Measurements from ENCODE around the gene HNRNPH2. TPM values are rescaled to one million over a fixed set of nuclear protein-coding genes. Genes with fewer than 3 reads are reported as not detected.

HNRNPH2 gene
- total RNA-seq, 1 experiment from 2014 or later = 82.5 TPM

GRCh38 chrX:101395789-101396188 is 12.2 kb upstream of the HNRNPH2 start:
- DNase-seq (ENCODE audit: low read depth) = no peak

GRCh38 chrX:101397779-101398178 is 10.2 kb upstream of the HNRNPH2 start:
- peak; percentile 61 for DNase-seq (ENCODE audit: low read depth)

DNA sequence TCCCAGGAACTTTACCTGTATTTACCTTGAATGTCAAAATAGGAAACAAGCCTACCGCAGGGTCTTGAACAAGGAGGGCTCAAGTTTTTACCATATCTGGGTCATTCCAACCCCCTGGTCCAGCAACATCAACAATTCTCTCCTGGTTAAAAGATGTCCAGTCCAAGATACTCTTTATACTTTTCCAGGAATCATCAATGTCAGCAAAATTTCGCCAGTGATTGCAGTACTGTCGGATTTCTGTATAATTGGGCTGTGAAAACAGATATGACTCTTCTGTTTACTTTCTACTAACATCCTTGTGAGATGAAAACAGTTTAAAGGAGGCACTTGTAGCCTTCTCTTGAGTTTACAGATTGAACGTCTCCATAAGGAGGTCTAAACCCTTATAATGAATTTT is 9.3 kb upstream of the HNRNPH2 start:
- no peak for DNase-seq (ENCODE audit: low read depth)

DNA sequence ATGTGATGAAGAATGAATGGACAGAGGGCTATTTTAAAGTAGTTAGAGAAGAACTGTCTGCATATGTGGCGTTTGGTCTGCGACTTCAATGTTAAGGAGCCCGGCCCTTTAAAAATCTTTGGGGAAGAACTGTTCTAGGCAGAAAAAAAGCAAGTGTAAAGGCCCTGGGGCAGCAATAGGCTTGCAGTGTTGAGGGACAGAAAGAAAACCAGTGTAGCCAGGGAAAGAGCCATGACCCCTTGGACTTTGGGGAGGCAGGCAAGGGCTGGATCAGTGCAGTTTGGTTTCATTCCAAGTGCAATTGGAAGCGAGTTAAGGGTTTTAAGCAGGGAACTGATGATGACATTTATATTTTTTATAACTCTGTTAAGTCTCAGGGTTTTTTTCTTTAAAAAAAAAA is 8.2 kb upstream of the HNRNPH2 start:
- DNase-seq (ENCODE audit: low read depth) = no peak

DNA sequence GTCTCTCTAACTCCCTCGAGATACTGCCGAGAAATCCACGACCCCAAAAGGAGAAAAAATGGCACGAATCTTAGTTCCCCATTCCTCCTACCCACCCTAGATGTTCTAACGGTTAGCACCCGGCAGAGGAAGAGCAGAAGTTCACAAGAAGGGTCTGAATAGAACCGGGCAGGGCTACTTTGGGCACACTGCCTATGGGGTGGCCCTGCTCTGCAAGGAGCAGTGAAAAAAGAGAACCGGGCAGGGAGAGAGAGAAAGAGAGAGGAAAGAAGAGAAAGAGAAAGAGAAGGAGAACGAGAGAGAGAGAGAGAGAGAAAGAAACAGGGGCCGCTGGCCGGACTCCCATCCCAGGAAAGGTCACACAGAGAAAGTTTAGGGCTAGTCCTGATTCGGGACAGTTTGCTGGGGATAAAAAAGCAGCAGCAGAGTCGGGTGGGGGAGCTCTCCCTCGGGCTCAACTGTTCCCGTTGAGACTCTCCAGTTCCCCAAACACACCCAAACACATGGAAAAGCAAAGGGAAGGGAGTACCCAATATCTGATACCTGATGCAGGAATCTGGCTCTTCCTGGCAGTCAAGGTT is 765 bp upstream of the HNRNPH2 start:
- no peak for DNase-seq (ENCODE audit: low read depth)

- DNase-seq (ENCODE audit: low read depth) = no peak
Measured at GRCh38 chrX:101408532-101408841, 465 bp downstream of the HNRNPH2 start.

DNA sequence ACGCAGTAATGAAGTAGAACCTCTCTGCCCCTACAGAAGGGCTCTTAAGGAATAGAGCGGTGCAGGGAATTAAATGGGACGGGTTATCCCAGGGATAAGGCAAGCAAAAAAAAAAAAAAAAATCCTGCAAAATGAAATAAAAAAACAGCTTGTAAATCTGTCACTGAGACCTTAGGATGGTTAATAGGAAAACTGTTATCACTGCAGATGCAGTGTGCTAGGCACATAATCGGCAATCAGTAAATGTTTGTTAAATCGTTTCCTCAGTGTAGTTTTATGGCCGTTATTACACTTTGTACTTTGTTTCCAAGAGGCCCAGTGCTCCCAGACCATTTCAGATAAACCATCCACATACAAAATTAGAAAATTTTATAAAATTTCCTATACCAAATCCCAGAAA is 1.0 kb downstream of the HNRNPH2 start:
- DNase-seq (ENCODE audit: low read depth) = no peak

DNA sequence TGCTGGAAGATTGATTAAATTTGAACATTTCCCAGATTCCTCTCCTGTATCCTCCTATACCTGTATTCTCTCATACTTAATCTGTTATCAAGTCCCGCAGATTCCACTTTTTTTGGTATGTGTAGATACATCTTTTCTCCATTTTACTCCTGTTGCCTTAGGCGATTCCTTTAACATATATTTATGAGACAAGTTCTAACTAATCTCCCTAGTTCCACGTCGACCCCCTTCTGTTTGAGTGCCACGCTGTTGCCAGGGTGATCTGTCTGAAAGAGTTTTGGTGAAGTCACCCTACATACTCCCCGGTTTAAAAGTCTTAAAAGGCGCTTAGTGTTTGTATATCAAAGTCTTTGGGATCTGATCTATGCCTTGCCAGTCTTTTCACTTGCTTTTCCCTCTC is 2.4 kb downstream of the HNRNPH2 start:
- no peak for DNase-seq (ENCODE audit: low read depth)

DNA sequence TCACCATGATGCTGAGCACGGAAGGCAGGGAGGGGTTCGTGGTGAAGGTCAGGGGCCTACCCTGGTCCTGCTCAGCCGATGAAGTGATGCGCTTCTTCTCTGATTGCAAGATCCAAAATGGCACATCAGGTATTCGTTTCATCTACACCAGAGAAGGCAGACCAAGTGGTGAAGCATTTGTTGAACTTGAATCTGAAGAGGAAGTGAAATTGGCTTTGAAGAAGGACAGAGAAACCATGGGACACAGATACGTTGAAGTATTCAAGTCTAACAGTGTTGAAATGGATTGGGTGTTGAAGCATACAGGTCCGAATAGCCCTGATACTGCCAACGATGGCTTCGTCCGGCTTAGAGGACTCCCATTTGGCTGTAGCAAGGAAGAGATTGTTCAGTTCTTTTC is 4.0 kb downstream of the HNRNPH2 start:
- DNase-seq (ENCODE audit: low read depth) = no peak

- peak; percentile 80 for DNase-seq (ENCODE audit: low read depth)
Measured at GRCh38 chrX:101415180-101416145, 7.4 kb downstream of the HNRNPH2 start.

DNA sequence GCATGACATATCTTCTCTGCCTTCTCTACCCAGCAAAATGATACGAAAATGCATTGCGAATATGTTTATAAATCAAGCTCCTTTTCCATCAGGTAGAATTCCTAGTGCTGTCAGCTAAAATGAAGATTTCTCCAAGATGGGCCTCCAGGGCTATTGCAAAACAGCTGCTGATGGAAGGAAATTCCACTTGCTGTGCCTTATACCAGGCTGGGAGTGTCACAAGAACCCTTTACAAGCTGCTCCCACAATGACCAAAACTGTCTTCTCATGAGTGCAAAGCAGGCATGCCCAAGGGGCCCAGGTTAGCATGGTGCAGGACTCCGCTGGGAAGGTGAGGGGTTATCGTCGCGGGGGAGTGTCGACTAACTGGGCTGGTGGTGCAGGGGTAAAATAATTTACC is 8.7 kb downstream of the HNRNPH2 start:
- DNase-seq (ENCODE audit: low read depth) = no peak

DNA sequence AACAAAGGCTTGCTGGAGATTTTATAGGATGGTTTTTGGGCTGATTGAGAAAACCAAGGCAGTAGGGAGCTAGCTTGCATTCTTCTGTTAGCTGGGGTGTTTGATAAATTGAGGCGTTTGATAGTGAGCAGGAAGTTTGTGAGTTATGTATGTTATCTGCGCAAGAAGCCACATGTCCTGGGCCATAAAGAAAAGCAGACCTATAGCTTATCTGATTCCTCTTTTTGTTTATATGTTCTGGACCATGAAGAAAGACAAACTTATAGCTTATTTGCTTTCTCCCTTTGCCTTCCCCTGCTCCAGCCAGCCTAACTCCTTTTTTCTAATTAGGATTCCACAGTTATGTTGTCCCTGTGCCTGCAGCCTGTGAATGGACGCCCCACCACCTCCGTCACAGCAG is 9.2 kb downstream of the HNRNPH2 start:
- DNase-seq (ENCODE audit: low read depth) = no peak

- peak; percentile 49 for DNase-seq (ENCODE audit: low read depth)
Measured at GRCh38 chrX:101417981-101418841, 10.2 kb downstream of the HNRNPH2 start.

DNA sequence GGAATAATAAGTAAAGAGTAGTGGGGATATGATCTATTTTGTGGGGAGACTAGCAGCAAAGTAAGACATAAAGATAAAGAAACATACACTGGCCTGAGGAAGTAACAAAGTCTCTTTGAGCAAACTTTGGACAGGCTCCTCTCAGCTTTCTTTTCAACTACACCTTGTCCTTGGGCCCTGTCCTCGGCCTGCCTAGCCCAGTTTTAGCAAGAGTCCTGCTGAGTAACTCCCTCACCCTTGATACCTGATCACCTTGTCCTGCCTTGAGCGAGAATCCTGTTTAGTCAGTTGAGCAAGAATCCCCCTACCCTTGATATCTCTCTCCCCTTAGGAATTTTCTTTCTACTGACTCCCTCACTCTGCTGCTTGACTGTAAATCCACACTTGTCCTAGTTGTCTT is 11.5 kb downstream of the HNRNPH2 start:
- DNase-seq (ENCODE audit: low read depth) = no peak

DNA sequence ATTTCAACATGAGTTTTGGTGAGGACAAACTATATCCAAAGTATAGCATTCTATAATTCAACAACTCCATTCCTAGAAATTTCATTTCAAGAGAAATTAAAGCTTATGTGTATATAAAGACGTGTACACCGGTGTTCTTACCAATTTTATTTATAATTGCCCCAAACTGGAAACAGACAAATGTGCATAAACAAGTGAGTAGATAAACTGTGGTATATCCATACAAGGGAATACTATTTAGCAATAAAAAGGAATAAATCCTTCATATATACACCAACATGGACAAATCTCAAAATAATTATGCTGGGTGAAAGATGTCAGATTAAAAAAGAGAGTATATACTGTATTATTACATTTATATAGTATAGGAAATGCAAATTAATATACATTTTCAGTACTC is 19.9 kb downstream of the HNRNPH2 start:
- no peak for DNase-seq (ENCODE audit: low read depth)

DNA sequence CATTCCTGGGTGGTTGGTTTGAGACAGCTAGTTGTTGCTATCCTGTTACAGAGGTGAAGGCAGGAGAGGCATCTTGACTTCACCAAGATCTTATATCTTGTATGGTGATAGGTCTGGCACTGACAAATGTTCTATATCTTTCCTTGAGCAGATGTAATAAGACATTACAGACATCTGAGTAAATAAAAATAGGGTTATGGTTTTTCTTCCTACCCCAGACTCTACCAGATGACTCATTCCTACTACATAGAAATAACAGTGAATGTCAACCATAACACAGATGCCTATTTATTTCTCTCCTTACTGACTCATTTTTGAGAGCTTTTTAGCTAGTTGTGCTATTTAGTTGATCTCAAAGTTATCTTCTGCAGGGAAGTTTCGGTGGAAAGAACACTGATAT is 21.9 kb downstream of the HNRNPH2 start:
- peak; percentile 69 for DNase-seq (ENCODE audit: low read depth)

DNA sequence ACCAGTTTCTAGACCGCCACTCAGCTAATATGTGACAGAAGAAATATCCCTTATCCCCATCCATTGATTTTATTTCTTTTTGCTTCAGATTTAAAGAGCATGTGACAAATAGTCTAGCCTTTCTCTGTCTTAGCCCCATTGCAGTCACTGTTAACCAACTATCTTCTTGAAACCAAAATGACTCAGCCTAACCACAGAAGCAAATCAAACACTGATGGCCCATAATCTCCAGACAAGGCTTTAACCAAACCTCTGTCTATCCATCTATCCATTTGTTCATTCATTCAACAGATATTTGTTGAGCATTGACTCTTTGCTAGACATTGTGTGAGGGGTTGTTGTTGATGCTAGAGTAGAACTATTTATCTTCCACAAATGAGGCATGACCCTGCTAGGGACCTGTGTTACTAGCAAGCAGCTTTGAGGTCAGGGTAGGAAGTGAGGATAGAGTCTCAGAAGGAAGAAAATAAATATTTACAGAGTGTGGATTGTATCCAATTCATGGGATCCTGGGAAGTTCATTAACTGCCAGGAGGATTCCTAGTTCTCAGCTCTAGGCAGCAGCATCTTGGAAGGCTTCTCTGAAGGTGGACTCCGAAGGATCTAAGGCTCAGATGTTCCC is 22.5 kb downstream of the HNRNPH2 start:
- peak; percentile 73 for DNase-seq (ENCODE audit: low read depth)

DNA sequence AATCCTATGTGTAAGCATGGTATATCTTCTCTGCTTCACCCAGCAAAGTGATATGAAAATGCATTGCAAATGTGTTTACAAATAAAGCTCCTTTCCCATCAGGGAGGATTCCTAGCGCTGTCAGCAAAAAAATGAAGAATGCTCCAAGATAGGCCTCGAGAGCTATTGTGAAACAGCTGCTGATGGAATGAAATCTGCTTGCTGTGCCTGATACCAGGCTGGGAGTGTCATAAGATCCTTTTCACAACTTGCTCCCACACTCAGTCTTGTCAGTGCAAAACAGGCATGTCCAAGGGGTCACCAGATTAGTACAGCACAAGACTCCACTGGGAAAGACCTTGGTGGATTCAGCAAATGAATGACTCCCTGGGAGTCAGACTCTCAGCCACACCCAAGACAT is 34.1 kb downstream of the HNRNPH2 start:
- no peak for DNase-seq (ENCODE audit: low read depth)

- DNase-seq (ENCODE audit: low read depth) = no peak
Measured at GRCh38 chrX:101449279-101449678, 41.3 kb downstream of the HNRNPH2 start.

DNA sequence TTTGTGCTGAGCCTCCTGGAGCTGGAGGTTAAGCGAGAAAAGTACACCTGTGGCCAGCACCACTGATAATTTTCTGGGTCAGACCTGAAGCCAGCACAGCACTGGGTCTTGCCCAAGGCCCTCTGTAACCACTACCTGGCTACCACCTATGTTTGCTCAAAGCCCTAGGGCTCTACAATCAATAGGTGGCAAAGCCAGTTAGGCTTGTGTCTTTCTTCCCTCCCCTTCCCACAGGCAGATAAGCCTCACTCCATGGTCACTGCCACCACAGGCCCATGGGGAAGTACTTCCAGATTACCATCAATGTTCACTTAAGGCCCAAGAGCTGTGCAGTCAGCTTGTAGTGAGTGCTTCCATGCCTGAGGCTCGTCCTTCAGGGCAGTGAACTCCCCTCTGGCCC is 42.1 kb downstream of the HNRNPH2 start:
- DNase-seq (ENCODE audit: low read depth) = no peak

GRCh38 chrX:101450961-101451360 is 42.9 kb downstream of the HNRNPH2 start:
- peak; percentile 32 for DNase-seq (ENCODE audit: low read depth)

DNA sequence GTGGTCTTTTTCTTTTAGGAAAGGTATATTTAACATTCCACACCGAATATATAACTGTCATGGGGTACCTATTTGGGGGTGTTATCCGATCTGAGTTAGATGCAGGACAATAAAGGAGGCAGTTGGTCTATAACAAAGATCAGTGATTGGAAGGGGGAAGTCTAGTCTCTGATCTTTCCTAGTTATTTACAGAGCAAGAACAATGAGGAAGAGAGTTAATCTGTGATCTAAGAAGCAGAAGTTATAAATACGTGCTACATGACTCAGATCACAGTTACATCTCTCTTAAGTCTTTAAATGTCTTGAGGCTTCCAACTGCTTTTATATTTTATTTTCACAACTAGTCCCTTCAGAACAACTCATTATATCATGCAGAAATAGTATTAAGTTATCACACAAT is 44.0 kb downstream of the HNRNPH2 start:
- DNase-seq (ENCODE audit: low read depth) = peak; percentile 1
